SH-SY5Y (cell line): Measurements from ENCODE around the gene UBE2S.

Source experiments
- GATA2 ChIP-seq: IDR thresholded peaks from 2 replicates; pipeline ENCODE4 v1.6.1; 2011; ENCODE audit warnings: mild to moderate bottlenecking, low read depth, low read length
- GATA3 ChIP-seq: IDR thresholded peaks from 2 replicates; pipeline ENCODE4 v1.6.1; 2011; ENCODE audit warnings: low read depth, mild to moderate bottlenecking, low read length, moderate library complexity

DNA sequence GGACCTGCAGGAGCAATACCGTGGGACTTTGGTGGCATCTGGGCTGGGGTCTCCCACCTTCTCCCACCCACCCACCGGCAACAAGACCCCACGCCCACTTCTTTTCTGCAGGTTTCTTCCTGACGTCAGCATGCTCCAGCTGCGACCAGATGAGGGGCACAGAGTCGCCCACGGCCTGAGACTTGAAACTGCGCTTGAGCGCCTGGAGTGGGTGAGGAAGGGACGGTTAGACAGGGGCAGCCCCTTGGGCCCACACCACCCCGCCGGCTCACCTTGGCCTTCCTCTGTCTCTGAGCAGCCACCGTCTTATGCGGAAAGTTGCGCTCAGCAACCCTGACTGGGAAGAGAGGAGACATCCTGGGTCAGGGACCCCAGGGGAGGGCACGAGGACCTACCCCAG is 46.7 kb downstream of the UBE2S start:
- TF ChIP-seq GATA2 (no peak), GATA3 (no peak)
